HG02642 (cell line): Measurements from ENCODE around the gene METTL13.
"Not testable (repeated sequence)": the region's sequence is repeated elsewhere in the genome, so short reads cannot be mapped to it uniquely, and the experiment has no call there.

Experiments
- ATAC-seq: cut with Tn5 transposase; IDR thresholded peaks from one replicate; pipeline ENCODE4 v1.9.1; 2021; ENCODE audit warnings: mild to moderate bottlenecking; ENCODE audit not compliant: unreplicated experiment, poor library complexity

The METTL13 gene

GRCh38 chr1:171763764-171764163 lies 17.7 kb upstream of the METTL13 start:
- ATAC-seq, result no peak

GRCh38 chr1:171769171-171769570 lies 12.3 kb upstream of the METTL13 start:
- no peak for ATAC-seq

- ATAC-seq, result no peak
These were observed 11.7 kb upstream of the METTL13 start for GRCh38 chr1:171769754-171770153.

- ATAC-seq, result no peak
These were observed 9.1 kb upstream of the METTL13 start for GRCh38 chr1:171772312-171772711.

GRCh38 chr1:171780583-171781175 lies 781 bp upstream of the METTL13 start:
- ATAC-seq, result no peak

GRCh38 chr1:171783816-171784530 lies 2.5 kb downstream of the METTL13 start:
- ATAC-seq, result no peak

GRCh38 chr1:171784784-171785183 lies 3.3 kb downstream of the METTL13 start:
- no peak for ATAC-seq

GRCh38 chr1:171785766-171786165 lies 4.3 kb downstream of the METTL13 start:
- no peak for ATAC-seq

GRCh38 chr1:171786534-171786933 lies 5.1 kb downstream of the METTL13 start:
- no peak for ATAC-seq

GRCh38 chr1:171787686-171788480 lies 6.4 kb downstream of the METTL13 start:
- no peak for ATAC-seq

- no peak for ATAC-seq
These were observed 7.2 kb downstream of the METTL13 start for GRCh38 chr1:171788696-171789095.

GRCh38 chr1:171790318-171790717 lies 8.9 kb downstream of the METTL13 start:
- ATAC-seq, result no peak

GRCh38 chr1:171792656-171793369 lies 11.4 kb downstream of the METTL13 start:
- no peak for ATAC-seq

- ATAC-seq, result no peak
These were observed 12.2 kb downstream of the METTL13 start for GRCh38 chr1:171793636-171794035.

- ATAC-seq, result no peak
These were observed 12.6 kb downstream of the METTL13 start for GRCh38 chr1:171794085-171794484.

GRCh38 chr1:171796592-171796991 lies 15.1 kb downstream of the METTL13 start:
- ATAC-seq, result no peak

- ATAC-seq, result no peak
These were observed 16.9 kb downstream of the METTL13 start for GRCh38 chr1:171798311-171798710.

GRCh38 chr1:171798765-171799164 lies 17.3 kb downstream of the METTL13 start:
- ATAC-seq, result no peak

GRCh38 chr1:171799166-171799565 lies 17.7 kb downstream of the METTL13 start:
- ATAC-seq, result no peak

- ATAC-seq, result not testable (repeated sequence)
These were observed 18.2 kb downstream of the METTL13 start for GRCh38 chr1:171799698-171800097.

- ATAC-seq, result no peak
These were observed 18.9 kb downstream of the METTL13 start for GRCh38 chr1:171800342-171800741.
